ENCODE measurements around the gene STARD3NL.
"Not testable (repeated sequence)": the region's sequence is repeated elsewhere in the genome, so short reads cannot be mapped to it uniquely, and the experiment has no call there.

The STARD3NL gene

DNA sequence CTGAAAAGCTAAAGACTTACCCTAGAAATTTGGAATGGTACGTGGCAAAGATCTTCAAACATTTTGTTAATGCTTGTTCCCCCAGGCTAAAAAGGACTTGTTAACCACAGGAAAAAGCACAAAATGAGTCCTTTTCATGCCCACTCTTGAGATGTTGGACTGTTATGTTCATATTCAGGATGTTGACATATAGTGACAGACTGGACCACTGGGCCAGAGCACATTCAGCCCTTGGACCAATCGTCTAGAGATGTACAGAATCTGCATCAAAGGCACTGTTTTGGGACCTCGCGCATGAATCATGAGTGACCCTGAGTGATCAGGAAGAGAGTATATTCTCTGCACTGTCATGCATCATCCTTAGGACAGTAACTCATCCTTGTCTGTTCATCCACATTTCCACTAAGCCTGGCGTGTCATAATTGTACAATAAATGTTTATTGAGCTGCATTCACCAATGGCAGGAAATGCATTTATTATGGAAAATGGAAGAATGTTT is 70.1 kb downstream of the STARD3NL start:
- Mint-ChIP-seq H3K9me3 (no peaks in the 10 kb centered on the region), H3K4me1 (no peaks in the 10 kb centered on the region), H3K27ac (no peak overlapping the region), H3K27me3 (ENCODE audit: low read depth) (peaks cover 3% of the 10 kb centered on the region), H3K36me3 (ENCODE audit: low read depth) (no peaks in the 10 kb centered on the region), H3K4me3 (no peak overlapping the region)
- TF ChIP-seq, protein P1, sequence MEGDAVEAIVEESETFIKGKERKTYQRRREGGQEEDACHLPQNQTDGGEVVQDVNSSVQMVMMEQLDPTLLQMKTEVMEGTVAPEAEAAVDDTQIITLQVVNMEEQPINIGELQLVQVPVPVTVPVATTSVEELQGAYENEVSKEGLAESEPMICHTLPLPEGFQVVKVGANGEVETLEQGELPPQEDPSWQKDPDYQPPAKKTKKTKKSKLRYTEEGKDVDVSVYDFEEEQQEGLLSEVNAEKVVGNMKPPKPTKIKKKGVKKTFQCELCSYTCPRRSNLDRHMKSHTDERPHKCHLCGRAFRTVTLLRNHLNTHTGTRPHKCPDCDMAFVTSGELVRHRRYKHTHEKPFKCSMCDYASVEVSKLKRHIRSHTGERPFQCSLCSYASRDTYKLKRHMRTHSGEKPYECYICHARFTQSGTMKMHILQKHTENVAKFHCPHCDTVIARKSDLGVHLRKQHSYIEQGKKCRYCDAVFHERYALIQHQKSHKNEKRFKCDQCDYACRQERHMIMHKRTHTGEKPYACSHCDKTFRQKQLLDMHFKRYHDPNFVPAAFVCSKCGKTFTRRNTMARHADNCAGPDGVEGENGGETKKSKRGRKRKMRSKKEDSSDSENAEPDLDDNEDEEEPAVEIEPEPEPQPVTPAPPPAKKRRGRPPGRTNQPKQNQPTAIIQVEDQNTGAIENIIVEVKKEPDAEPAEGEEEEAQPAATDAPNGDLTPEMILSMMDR (IDR thresholded peaks at IDR 0.05; ENCODE audit: unreplicated experiment in 3 of 3) = no peak

GRCh38 chr7:38249849-38250248 is 71.8 kb downstream of the STARD3NL start:
- not testable (repeated sequence) for H3K9me3 Mint-ChIP-seq; H3K4me1 Mint-ChIP-seq; H3K36me3 Mint-ChIP-seq (ENCODE audit: low read depth); H3K27ac Mint-ChIP-seq; H3K27me3 Mint-ChIP-seq (ENCODE audit: low read depth); H3K4me3 Mint-ChIP-seq

- H3K9me3 Mint-ChIP-seq = no peaks in the 10 kb centered on the region
- no peaks in the 10 kb centered on the region for H3K36me3 Mint-ChIP-seq (ENCODE audit: low read depth)
- no peak overlapping the region for H3K4me3 Mint-ChIP-seq
- no peaks in the 10 kb centered on the region for H3K4me1 Mint-ChIP-seq
- no peak overlapping the region for H3K27ac Mint-ChIP-seq
- H3K27me3 Mint-ChIP-seq (ENCODE audit: low read depth) = no peaks in the 10 kb centered on the region
- TF ChIP-seq, protein P1 (IDR thresholded peaks at IDR 0.05; ENCODE audit: unreplicated experiment in 3 of 3) = no peak
Measured at GRCh38 chr7:38257350-38257677, 79.3 kb downstream of the STARD3NL start.

DNA sequence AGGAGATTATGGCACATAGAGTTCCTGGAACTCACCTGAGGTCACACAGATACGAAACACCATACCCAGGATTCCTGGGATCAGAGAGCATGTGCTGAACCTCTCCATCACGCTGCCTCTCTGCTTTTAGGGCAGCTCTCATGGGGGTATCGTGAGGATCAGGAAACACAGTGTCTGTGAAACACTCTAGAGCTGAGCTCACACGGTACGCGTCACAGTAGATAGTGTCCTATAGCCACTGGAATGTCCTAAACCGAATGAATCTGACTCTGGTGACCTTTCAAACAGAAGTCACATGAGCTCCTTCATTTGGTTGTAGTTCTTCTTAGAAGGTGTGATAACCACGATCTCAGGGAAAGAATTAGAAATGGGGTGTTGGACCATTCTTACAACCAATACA is 81.1 kb downstream of the STARD3NL start:
- not testable (repeated sequence) for H3K4me1 Mint-ChIP-seq; H3K27me3 Mint-ChIP-seq (ENCODE audit: low read depth); H3K9me3 Mint-ChIP-seq

DNA sequence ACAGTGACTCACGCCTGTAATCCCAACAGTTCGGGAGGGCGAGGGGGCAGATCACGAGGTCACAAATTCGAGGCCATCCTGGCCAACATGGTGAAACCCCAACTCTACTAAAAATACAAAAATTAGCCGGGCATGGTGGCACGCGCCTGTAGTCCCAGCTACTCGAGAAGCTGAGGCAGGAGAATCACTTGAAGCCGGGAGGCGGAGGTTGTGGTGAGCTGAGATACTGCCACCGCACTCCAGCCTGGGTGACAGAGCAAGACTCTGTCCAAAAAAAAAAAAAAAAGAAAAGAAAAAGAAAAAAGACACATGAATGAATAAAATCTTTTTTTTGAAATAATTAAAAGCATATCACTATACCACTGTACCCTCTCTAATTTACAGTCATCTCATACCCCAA is 83.6 kb downstream of the STARD3NL start:
- H3K27me3 Mint-ChIP-seq (ENCODE audit: low read depth); H3K27ac Mint-ChIP-seq; H3K9me3 Mint-ChIP-seq; H3K4me3 Mint-ChIP-seq; H3K36me3 Mint-ChIP-seq (ENCODE audit: low read depth); H3K4me1 Mint-ChIP-seq: not testable (repeated sequence)

More for the DNA sequence above, 81.1 kb downstream of the STARD3NL start:
- not testable (repeated sequence) for H3K36me3 Mint-ChIP-seq (ENCODE audit: low read depth); H3K27ac Mint-ChIP-seq; H3K4me3 Mint-ChIP-seq

GRCh38 chr7:38262026-38262425 is 84.0 kb downstream of the STARD3NL start:
- not testable (repeated sequence) for H3K27ac Mint-ChIP-seq; H3K36me3 Mint-ChIP-seq (ENCODE audit: low read depth); H3K4me3 Mint-ChIP-seq; H3K9me3 Mint-ChIP-seq; H3K4me1 Mint-ChIP-seq; H3K27me3 Mint-ChIP-seq (ENCODE audit: low read depth)

GRCh38 chr7:38262545-38262944 is 84.5 kb downstream of the STARD3NL start:
- Mint-ChIP-seq H3K4me3 (no peak overlapping the region), H3K9me3 (no peaks in the 10 kb centered on the region), H3K36me3 (ENCODE audit: low read depth) (no peaks in the 10 kb centered on the region), H3K4me1 (no peaks in the 10 kb centered on the region), H3K27me3 (ENCODE audit: low read depth) (no peaks in the 10 kb centered on the region), H3K27ac (no peak overlapping the region)
- TF ChIP-seq, protein P1 (IDR thresholded peaks at IDR 0.05; ENCODE audit: unreplicated experiment in 3 of 3) = no peak

DNA sequence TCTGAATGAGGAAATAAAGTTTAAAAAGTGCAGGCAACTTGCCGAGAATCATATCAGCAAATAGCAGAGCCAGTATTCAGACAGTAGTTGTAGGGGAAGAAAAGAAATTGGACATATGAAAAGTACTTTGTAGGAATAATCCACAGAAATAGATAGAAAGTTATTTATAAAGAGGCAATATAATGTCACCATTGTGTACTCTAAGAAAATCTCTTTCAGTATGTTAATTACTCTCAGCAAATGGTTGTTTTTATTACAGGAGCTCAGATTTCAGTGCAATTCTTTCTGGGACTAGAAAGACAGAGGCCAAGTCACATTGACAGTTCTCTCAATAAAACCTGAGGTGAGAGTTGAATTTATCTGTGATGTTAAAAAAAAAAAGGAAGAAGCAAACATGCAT is 85.2 kb downstream of the STARD3NL start:
- H3K4me1 Mint-ChIP-seq; H3K27ac Mint-ChIP-seq; H3K27me3 Mint-ChIP-seq (ENCODE audit: low read depth); H3K9me3 Mint-ChIP-seq; H3K36me3 Mint-ChIP-seq (ENCODE audit: low read depth); H3K4me3 Mint-ChIP-seq: not testable (repeated sequence)

DNA sequence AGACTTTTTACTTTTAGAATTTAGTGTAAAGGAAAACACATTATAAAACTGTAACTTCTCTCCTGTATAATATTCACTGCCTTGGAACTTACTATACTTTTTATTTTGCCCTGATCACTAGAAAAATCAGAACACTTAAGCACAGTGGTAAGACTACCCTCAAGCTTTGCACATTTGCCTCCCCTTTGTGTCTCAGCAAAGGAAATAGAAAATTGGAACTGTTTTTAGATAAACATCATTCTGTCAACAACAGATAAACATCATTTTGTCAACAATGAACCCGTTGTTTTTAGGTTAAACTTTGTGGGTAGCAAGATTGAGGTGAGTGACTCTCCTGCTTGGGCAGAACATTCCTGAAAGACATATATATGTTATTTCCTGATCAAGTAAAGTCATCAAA is 86.6 kb downstream of the STARD3NL start:
- H3K4me3 Mint-ChIP-seq; H3K9me3 Mint-ChIP-seq; H3K4me1 Mint-ChIP-seq; H3K36me3 Mint-ChIP-seq (ENCODE audit: low read depth); H3K27ac Mint-ChIP-seq; H3K27me3 Mint-ChIP-seq (ENCODE audit: low read depth): not testable (repeated sequence)

- not testable (repeated sequence) for H3K27ac Mint-ChIP-seq; H3K27me3 Mint-ChIP-seq (ENCODE audit: low read depth); H3K4me3 Mint-ChIP-seq; H3K36me3 Mint-ChIP-seq (ENCODE audit: low read depth); H3K4me1 Mint-ChIP-seq; H3K9me3 Mint-ChIP-seq
Measured at GRCh38 chr7:38265958-38266357, 87.9 kb downstream of the STARD3NL start.

- H3K27me3 Mint-ChIP-seq (ENCODE audit: low read depth); H3K27ac Mint-ChIP-seq; H3K4me3 Mint-ChIP-seq; H3K4me1 Mint-ChIP-seq; H3K9me3 Mint-ChIP-seq; H3K36me3 Mint-ChIP-seq (ENCODE audit: low read depth): not testable (repeated sequence)
Measured at GRCh38 chr7:38269704-38270346, 91.8 kb downstream of the STARD3NL start.

DNA sequence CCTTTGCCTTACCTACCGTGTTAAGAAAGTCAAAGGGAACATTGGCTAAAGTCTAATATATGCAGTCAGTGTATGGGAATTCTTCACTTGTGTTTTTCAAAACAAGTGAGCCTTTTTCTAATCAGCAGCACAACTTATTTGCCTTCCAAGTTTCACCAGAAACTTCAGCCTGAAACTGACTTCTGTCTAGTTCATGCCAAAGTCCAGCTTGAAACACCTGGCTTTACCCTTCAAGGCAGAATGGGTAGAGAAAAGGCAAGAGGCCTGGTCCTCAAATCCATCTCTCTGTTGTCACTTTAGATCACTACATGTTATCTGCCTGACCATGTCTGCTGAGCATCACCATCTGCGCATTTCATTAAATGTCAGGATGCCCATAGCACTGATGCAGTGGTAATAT is 92.4 kb downstream of the STARD3NL start:
- H3K27me3 Mint-ChIP-seq (ENCODE audit: low read depth); H3K4me3 Mint-ChIP-seq; H3K9me3 Mint-ChIP-seq; H3K36me3 Mint-ChIP-seq (ENCODE audit: low read depth); H3K27ac Mint-ChIP-seq; H3K4me1 Mint-ChIP-seq: not testable (repeated sequence)

All from nephron (organoid).